ENCODE measurements around the gene GREB1. TPM values are rescaled to one million over a fixed set of nuclear protein-coding genes. Genes with fewer than 3 reads are reported as not detected.

The GREB1 gene
- total and polyA plus RNA-seq, 2 of the 13 experiments (the other 11 are each of a cell fraction or from before 2014, with no cell fraction given), result 31.3 to 61.2 TPM

DNA sequence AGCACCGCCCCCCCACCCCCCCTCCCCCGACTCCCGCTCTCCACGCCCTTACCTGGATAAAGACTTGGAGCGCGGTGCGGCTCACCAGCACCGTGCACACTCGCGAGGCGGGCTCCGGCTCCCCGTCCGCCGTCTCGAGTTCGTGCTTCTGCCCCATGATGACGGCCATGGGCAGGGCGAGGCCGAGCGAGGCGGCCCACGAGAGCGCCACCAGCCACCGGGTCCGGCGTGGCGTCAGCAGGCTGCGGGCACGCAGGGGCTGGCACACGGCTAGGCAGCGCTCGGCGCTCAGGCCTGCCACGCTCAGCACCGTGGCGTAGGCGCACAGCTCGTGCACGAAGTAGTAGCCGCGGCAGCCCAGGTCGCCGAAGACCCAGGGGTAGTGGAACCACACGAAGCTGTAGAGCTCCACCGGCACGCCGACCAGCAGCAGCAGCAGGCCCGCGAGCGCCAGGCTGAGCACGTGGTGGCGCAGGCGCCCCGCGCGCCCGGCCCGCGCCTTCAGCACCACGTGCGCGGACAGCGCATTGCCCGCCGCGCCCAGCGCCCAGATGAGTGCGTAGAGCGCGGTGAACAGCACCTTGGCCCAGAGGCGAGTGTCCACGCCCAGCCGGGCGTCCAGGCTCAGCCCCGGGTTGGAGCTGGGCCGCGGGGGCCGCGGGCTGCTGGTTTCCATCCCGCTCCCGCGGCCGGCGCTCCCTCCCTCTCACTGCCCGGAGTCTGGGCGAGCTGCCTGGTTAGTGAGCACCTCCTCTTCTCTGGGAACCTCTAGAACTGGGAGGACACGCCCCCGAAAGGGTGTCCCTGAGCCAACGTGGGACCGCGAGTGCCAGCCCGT, 135.8 kb downstream of the GREB1 start, which contains the start of gene NTSR2 (continued):
- TF ChIP-seq ZNF512 (CRISPR knock-in tag; IDR thresholded peaks at IDR 0.05) (no peak), ATRX (CRISPR knock-in tag; IDR thresholded peaks at IDR 0.05; ENCODE audit: borderline replicate concordance) (no peak), TOPORS (CRISPR knock-in tag; IDR thresholded peaks at IDR 0.05) (peak; percentile 100), SP140L (CRISPR knock-in tag; IDR thresholded peaks at IDR 0.05; ENCODE audit: borderline replicate concordance) (peak; percentile 90; the same call in 1 of the 2 replicates), ARNTL (CRISPR knock-in tag; IDR thresholded peaks at IDR 0.05) (peak; percentile 96), ZNF747 (CRISPR knock-in tag; IDR thresholded peaks at IDR 0.05; ENCODE audit: borderline replicate concordance) (peak; percentile 87; the same call in 1 of the 2 replicates), DR1 (CRISPR knock-in tag; IDR thresholded peaks at IDR 0.05) (peak; percentile 88), ELF3 (CRISPR knock-in tag; IDR thresholded peaks at IDR 0.05) (peak; percentile 95), ZNF10 (CRISPR knock-in tag; IDR thresholded peaks at IDR 0.05; ENCODE audit: borderline replicate concordance, low read depth) (no peak), GTF2F1 (IDR thresholded peaks at IDR 0.05; ENCODE audit: low read length) (no peak), DMTF1 (CRISPR knock-in tag; IDR thresholded peaks at IDR 0.05) (peak; percentile 94), HOXA7 (CRISPR knock-in tag; IDR thresholded peaks at IDR 0.05) (peak; percentile 84; the same call in 1 of the 2 replicates), FOXK2 (IDR thresholded peaks at IDR 0.05) (no peak), RXRB (CRISPR knock-in tag; IDR thresholded peaks at IDR 0.05; ENCODE audit: borderline replicate concordance) (peak; percentile 86), NR3C1 (CRISPR knock-in tag; IDR thresholded peaks at IDR 0.05) (no peak; the same call in 1 of the 2 replicates), IRX3 (CRISPR knock-in tag; IDR thresholded peaks at IDR 0.05; ENCODE audit: borderline replicate concordance, low read depth) (peak; percentile 100), ZNF224 (CRISPR knock-in tag; IDR thresholded peaks at IDR 0.05) (peak; percentile 97), ZNF251 (CRISPR knock-in tag; IDR thresholded peaks at IDR 0.05) (peak; percentile 73; the same call in 1 of the 2 replicates)
- TF ChIP-seq, protein P1, sequence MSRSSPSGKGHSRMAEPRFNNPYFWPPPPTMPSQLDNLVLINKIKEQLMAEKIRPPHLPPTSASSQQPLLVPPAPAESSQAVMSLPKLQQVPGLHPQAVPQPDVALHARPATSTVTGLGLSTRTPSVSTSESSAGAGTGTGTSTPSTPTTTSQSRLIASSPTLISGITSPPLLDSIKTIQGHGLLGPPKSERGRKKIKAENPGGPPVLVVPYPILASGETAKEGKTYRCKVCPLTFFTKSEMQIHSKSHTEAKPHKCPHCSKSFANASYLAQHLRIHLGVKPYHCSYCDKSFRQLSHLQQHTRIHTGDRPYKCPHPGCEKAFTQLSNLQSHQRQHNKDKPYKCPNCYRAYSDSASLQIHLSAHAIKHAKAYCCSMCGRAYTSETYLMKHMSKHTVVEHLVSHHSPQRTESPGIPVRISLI (CRISPR knock-in tag; IDR thresholded peaks at IDR 0.05; ENCODE audit: borderline replicate concordance), result peak; percentile 67; the same call in 1 of the 2 replicates
- TF ChIP-seq, protein P2, sequence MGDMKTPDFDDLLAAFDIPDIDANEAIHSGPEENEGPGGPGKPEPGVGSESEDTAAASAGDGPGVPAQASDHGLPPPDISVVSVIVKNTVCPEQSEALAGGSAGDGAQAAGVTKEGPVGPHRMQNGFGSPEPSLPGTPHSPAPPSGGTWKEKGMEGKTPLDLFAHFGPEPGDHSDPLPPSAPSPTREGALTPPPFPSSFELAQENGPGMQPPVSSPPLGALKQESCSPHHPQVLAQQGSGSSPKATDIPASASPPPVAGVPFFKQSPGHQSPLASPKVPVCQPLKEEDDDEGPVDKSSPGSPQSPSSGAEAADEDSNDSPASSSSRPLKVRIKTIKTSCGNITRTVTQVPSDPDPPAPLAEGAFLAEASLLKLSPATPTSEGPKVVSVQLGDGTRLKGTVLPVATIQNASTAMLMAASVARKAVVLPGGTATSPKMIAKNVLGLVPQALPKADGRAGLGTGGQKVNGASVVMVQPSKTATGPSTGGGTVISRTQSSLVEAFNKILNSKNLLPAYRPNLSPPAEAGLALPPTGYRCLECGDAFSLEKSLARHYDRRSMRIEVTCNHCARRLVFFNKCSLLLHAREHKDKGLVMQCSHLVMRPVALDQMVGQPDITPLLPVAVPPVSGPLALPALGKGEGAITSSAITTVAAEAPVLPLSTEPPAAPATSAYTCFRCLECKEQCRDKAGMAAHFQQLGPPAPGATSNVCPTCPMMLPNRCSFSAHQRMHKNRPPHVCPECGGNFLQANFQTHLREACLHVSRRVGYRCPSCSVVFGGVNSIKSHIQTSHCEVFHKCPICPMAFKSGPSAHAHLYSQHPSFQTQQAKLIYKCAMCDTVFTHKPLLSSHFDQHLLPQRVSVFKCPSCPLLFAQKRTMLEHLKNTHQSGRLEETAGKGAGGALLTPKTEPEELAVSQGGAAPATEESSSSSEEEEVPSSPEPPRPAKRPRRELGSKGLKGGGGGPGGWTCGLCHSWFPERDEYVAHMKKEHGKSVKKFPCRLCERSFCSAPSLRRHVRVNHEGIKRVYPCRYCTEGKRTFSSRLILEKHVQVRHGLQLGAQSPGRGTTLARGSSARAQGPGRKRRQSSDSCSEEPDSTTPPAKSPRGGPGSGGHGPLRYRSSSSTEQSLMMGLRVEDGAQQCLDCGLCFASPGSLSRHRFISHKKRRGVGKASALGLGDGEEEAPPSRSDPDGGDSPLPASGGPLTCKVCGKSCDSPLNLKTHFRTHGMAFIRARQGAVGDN (CRISPR knock-in tag; IDR thresholded peaks at IDR 0.05), result peak; percentile 98

All from HepG2 (cell line).